Liver (tissue), 2 donors: Measurements from ENCODE around the gene EIF4H.

Source experiments
- CTCF ChIP-seq: fragments of 150-350 bp; IDR thresholded peaks from 2 replicates; pipeline ENCODE4 v1.5.1; 2017; ENCODE audit warnings: improper control_type of control experiment, low read depth, low read length; ENCODE audit not compliant: missing input control
- TF ChIP-seq, protein P1 (sequence below): IDR thresholded peaks from 2 replicates; pipeline ENCODE4 v1.6.1; 2016; ENCODE audit warnings: antibody characterized with exemption
- donor health status: healthy.

- no peak for TF ChIP-seq CTCF
- TF ChIP-seq, protein P1, sequence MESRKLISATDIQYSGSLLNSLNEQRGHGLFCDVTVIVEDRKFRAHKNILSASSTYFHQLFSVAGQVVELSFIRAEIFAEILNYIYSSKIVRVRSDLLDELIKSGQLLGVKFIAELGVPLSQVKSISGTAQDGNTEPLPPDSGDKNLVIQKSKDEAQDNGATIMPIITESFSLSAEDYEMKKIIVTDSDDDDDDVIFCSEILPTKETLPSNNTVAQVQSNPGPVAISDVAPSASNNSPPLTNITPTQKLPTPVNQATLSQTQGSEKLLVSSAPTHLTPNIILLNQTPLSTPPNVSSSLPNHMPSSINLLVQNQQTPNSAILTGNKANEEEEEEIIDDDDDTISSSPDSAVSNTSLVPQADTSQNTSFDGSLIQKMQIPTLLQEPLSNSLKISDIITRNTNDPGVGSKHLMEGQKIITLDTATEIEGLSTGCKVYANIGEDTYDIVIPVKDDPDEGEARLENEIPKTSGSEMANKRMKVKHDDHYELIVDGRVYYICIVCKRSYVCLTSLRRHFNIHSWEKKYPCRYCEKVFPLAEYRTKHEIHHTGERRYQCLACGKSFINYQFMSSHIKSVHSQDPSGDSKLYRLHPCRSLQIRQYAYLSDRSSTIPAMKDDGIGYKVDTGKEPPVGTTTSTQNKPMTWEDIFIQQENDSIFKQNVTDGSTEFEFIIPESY = no peak
These were observed at the start of gene EIF4H for GRCh38 chr7:74173866-74174605.
